ENCODE data around the gene CD70.
A peak's percentile ranks its signal among the peaks of the same experiment; 100 is the strongest.
"Not testable (repeated sequence)": the region's sequence is repeated elsewhere in the genome, so short reads cannot be mapped to it uniquely, and the experiment has no call there.

CD70 gene

DNA sequence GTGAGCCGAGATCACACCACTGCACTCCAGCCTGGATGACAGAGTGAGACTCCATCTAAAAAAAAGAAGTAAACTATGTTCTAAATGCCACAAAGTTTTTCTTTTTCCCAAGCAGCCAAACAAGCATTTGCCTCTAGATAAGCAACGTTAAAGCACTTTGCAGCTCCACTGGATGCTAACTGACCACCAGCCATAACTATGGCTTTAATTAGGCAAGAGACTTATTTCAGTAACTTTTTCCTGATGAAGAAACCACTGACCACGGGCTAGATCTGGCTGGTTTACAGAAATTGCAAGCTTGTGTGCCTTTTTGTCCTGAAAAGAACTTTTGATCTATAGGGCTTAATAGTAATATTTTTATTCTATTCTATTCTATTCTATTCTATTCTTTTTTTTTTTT, 22.1 kb downstream of the CD70 start:
- no peak for DNase-seq

DNA sequence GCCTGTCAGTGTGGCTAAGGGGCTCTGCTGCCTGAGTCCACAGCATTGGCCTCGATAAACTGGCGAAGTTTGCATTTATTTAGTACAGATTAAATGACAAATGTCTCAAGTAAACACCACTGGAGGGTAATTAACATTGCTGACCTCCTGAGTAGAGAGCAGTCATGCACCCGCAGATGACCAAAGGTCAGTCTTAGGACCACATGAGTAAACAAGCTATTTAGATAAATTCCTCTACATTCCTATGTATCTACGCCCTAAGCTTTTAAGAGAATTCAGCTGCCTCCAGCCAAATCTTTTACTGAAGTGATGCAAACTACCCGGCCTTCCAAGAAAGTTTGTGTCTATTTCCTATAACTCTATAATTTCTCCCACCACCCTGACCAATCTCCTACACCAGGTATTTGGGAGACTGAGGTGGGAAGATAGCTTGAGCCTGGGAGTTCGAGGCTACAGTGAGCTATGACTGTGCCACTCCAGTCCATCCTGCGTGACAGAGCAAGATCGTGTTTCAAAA, 22.9 kb downstream of the CD70 start:
- DNase-seq: no peak

DNA sequence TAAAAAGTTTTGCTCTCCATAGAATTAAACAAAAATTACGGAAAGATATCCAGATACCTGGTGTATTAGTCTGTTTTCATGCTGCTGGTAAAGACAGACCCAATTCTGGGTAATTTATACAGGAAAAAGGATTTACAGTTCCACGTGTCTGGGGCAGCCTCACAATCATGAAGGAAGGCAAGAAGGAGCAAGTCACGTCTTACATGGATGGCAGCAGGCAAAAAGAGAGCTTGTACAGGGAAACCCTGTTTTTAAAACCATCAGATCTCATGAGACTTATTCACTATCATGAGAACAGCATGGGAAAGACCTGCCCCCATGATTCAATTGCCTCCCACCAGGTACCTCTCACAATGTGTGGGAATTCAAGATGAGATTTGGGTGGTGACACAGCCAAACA, 24.2 kb downstream of the CD70 start:
- DNase-seq: not testable (repeated sequence)

DNA sequence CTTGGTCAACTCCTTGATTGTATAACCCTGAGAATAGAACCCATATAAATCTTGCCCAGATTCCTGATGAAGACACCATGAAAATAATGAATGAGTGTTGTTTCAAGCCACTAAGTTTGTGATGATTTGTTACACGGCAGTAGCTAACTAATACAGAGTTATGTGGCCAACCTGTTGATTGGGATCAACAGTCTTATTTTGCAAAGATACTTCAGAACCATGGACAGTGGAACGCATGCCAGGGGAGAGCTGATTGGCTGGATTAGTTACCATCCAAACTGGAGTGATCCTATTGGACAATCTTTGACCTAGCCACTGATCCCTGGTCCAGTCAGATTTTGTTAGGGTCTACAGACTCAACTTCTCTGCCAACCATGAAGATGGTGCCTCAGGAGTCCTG, 26.6 kb downstream of the CD70 start:
- DNase-seq: no peak

DNA sequence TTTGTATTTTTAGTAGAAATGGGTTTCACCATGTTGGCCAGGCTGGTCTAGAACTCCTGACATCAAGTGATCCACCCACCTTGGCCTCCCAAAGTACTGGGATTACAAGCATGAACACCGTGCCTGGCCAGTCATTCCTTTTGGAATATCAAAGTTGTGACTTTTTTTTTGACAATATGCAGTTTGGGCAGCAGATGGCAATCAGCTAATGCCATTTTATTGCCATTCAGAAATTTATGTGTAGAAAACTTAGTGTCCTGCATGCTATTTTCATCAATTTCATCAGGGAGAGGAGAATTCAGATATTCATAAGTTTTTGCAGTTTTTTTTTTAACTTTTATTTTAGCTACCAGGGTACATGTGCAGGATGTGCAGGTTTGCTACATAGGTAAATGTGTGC, 28.5 kb downstream of the CD70 start:
- DNase-seq: not testable (repeated sequence)

DNA sequence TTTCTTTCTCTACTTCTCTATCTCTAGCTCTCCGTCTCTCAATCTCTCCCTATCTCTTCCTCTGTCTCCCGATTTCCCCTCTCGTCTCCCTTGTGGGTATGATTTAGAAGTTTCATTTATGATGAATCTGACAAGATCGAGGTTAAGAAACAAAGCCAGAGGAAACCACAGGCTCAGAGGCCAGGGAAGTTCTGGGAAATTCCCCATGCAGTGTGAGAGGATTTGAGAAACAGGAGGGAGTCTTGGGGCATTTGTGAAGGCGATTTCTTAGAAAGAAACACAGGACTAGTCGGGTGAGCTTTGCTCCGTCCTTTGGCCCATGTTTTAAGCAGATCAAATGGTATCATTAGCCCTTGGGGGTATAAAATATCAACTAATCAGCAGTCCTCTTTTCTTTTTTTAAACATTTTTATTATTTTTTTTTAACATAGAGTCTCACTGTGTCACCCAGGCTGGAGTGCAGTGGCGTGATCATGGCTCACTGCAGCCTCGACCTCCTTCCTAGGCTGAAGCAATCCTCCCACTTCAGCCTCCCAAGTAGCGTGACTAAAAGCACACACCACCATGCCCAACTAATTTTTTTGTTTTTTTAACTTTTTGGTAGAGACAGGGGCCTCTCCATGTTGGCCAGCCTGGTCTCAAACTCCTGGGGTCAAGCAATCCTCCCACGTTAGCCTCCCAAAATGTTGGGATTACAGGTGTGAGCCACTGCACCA, 34.3 kb downstream of the CD70 start:
- DNase-seq: no peak

DNA sequence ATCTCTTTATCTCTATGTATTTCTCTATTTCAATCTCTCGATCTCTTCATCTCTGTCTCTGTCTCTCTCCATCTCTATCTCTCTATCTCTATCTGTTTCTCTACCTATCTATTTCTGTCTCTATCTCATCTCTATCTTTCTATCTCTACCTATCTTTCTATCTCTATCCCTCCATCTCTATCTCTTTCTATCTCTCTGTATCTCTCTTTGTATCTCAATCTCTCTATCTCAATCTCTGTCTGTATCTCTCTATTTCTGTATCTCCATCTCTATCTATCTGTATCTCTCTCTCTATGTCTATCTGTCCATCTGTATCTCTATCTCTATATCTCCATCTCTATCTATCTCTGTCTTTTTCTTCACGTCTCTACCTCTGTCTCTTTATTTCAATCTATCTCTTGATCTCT, 34.9 kb downstream of the CD70 start:
- DNase-seq: no peak

DNA sequence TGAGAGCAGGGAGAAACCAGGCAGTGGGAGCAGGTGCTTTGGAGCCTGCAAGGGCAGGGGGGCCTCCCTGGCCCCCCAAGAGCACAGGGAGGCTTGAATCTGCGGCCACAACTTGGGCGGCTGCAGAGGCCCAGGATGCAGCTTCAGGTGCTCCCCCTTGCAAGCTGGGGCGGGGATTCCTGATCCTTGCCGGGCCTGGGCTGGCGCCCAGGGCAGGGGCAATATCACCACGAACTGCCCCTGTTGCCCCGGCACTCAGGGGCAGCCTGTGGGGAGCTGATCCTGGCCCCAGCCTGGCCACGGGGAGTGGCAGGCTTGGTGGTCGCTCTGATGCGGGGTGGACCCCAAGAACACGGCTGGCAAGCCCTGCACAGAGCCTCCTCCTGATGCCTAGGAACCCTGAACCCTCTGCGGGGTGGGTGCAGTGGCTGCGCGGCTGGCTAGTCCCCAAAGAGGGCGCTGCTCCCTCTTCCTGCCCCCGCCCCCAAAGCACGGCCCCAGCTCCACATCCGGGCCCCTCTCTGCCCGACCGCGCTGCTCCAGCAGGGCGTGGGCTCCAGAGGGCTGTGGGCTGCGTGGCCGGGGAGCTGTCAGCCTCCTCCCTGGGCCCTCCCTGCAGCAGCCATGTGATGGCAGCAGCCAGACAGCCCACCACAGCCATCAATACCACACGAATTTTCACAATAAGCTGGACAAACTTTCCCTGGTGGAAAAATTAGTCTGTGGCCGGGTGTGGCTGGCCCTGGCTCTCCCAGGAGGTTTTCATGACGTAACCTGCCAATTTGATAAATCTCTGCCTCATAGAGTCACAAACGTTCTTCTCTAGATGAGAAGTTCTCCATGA, 39.1 kb downstream of the CD70 start:
- DNase-seq: peak; percentile 63

DNA sequence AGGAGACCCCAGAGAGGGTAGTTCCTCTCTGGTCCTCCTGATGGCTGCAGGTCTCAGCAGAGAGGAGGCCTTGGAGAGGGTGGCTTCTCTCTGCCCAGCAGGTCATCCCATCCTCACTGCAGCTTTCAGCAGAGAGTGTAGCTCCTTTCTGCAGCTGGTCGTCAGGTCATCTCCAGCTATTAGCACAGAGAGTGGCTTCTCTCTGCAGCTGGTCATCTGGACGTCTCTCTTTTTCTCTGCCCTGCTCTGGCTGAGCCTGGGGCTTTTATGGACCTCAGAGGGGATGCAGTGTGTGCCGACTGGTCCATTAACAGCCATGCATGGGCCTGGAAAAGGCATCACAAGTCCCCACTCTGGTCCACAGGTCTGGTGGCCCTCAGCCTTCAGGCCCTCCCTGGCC, 39.9 kb downstream of the CD70 start:
- DNase-seq: no peak

DNA sequence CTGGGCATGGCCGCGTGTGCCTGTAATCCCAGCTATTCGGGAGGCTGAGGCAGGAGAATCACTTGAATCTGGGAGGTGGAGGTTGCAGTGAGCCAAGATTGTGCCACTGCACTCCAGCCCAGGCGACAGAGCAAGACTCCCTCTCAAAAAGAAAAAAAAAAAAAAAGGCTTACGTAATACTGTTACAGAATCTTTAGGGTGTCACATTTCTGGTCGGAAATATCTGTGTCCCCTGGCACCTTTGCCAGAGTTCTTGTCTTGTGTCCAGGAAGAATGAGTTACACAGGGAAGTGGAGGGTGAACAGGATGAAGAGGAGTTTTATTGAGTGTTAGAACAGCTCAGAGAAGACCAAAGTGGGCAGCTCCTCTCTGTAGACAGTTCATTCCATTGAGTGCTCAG, 40.3 kb downstream of the CD70 start:
- DNase-seq: not testable (repeated sequence)

DNA sequence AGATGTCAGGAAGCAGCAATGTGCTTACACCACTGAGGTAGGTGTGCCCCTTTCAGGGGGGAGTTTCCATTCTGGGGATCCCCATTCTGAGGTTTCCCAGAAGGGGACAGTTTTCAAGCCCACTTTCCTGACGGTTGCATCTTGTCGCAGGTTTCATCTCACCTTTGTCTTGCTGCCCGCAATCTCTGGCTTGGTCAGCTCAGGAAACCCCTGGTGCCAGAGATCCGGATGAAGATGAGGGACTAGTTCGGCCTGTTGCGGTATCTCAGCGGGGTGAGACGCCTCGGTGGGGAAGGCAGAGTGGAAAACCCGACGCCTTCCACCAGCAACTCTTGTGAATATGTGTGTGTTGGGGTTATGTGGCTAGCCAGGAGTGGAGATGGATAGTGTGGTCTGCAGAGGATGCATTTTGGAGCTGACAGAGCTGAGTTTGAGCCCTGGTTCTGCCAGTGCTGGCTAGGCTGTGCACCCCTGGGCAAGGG, 47.0 kb downstream of the CD70 start:
- no peak for DNase-seq

DNA sequence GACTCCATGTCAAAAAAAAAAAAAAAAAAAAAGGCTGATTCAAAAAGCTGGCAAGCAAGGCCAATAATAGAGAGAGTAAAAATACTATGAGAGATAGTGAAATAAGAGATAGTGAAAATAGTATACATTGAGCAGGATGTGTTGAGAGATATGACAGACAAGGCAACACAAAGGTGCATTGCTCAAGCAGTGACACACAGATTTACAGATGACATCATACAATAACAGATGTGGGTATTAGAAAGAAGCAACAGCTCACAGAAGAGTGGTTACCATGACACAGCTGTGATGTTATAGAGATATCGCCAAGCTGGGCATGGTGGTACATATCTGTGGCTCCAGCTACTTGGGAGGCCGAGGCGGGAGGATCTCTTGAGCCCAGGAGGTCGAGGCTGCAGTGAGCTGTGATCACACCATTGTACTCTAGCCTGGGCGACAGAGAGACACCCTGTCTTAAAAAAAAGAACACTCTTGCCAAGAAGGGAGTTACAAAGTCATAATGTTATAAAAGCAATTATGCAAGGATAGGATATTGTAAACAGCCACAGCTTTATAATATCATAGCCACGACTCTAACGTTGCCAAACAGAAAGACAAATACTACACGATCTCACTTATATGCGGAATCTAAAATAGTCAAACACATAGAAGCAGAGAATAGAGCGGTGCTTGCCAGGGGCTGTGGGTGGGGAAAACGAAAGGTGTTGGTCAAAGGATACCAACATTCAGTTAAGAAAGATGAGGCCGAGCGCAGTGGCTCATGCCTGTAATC, 49.8 kb downstream of the CD70 start:
- no peak for DNase-seq

DNA sequence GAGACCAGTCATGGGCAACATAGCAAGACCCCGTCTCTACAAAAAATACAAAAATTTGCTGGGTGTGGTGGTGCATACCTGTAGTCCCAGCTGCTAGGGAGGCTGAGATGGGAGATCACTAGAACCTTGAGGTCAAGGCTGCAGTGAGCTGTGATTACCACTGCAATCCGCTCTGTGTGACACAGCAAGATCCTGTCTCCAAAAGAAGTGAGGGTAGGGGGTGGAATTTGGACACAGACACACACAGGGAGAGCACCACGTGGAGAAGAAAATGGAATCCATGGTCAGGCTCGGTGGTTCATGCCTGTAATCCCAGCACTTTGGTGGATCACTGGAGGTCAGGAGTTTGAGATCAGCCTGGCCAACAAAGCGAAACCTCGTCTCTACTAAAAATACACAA, 51.4 kb downstream of the CD70 start:
- DNase-seq: no peak
